ENCODE results near the gene DNAJC16. TPM values are rescaled to one million over a fixed set of nuclear protein-coding genes. Genes with fewer than 3 reads are reported as not detected.
A peak's percentile ranks its signal among the peaks of the same experiment; 100 is the strongest.

DNAJC16 gene
- polyA plus RNA-seq, 1 donor from 2014 or later, result 9.9 TPM

- Mint-ChIP-seq H3K4me1 (peaks cover 3 to 7% (median 5%) of the 10 kb centered on the region in 3 donors), H3K27ac (peak overlapping the region in 2 of 3 donors; percentile 67 to 73), H3K36me3 (no peaks in the 10 kb centered on the region), H3K27me3 (no peaks in the 10 kb centered on the region), H3K9me3 (no peaks in the 10 kb centered on the region), H3K4me3 (peak overlapping the region in 1 of 4 donors; percentile 58)
Measured at GRCh38 chr1:15605398-15606383, 79.0 kb downstream of the DNAJC16 start.

DNA sequence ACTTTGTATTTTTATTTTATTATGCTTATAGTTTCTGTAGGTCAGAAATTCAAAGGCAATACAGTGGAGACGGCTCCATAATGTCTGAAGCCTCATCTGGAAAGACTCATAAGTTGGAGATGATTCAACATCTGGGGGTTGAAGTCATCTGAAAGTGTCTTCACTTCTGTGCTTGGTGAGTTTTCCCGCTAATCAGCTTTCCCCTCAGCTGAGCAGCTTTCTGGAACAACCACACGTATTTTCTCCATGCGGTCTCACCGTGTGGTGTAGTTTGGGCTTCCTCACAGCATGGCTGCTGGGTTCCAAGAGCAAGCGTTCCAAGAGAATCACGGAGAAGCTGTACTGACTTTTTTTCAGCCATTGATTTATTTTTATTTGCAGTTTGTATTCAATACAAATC lies 83.0 kb downstream of the DNAJC16 start:
- no peaks in the 10 kb centered on the region for H3K9me3 Mint-ChIP-seq
- H3K27ac Mint-ChIP-seq, result peak overlapping the region in 1 of 3 donors; percentile 21
- no peaks in the 10 kb centered on the region for H3K36me3 Mint-ChIP-seq

GRCh38 chr1:15610167-15610566 lies 83.5 kb downstream of the DNAJC16 start:
- peak overlapping the region in 1 of 3 donors; percentile 21 for H3K27ac Mint-ChIP-seq

More for the DNA sequence above, 83.0 kb downstream of the DNAJC16 start:
- Mint-ChIP-seq H3K4me1 (no peaks in the 10 kb centered on the region), H3K4me3 (no peak overlapping the region), H3K27me3 (no peaks in the 10 kb centered on the region)

DNA sequence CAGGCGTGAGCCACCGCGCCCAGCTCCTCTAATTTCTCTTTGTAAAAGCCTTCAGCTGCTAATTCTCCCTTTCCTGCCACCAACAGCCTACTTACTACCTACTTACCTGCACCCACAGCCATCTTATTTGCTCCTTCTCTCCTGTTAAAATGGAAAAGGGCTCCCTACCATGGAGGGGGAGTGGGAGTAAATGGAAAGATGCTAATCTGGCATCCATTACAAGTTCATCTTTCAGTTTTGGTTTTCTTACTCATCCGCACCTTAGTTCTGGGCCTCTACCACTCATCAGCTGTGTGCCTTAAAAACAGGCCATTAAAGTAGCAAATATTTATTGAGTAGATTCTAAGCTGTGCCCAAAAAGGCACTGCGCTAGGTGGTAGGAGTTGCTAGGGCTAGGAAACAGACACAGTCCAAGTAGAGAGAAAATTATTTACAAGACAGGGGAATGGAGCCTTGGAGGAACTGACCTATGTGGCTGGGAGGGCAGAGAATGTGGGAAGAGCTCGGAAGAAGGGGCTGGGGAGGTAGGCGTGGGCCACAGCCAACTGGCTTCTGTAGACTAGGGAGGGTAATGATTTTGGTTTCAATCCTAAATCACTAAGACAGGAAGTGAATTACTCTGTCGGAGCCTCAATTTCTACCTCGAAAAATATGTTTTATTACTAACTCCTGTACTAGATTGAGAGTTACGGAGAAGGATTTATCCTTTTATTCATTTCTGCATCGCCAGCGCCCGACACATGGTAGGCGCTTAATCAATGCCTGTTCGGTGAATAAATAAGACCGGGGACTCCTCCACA lies 89.9 kb downstream of the DNAJC16 start:
- peaks cover 22 to 24% (median 23%) of the 10 kb centered on the region in 3 donors for H3K4me1 Mint-ChIP-seq
- H3K27ac Mint-ChIP-seq, result peak overlapping the region; percentile 84 to 98 (median 96)

More at GRCh38 chr1:15610167-15610566, 83.5 kb downstream of the DNAJC16 start:
- no peaks in the 10 kb centered on the region for H3K36me3 Mint-ChIP-seq
- H3K4me3 Mint-ChIP-seq, result no peak overlapping the region
- H3K4me1 Mint-ChIP-seq, result no peaks in the 10 kb centered on the region
- no peaks in the 10 kb centered on the region for H3K9me3 Mint-ChIP-seq
- H3K27me3 Mint-ChIP-seq, result no peaks in the 10 kb centered on the region

GRCh38 chr1:15617173-15618076 lies 90.8 kb downstream of the DNAJC16 start, which contains the start of gene DDI2:
Gene DDI2 (plus strand): TSS chr1:15617458. CDS start chr1:15617671, 213 bp downstream.
- no peaks in the 10 kb centered on the region for H3K9me3 Mint-ChIP-seq
- H3K27me3 Mint-ChIP-seq, result no peaks in the 10 kb centered on the region
- peak within 1 kb of the TSS; percentile 96 to 98 (median 96) for H3K27ac Mint-ChIP-seq
- peak within 1 kb of the TSS; percentile 92 to 97 (median 95) for H3K4me3 Mint-ChIP-seq
- peaks cover 5% of the 10 kb centered on the region for H3K36me3 Mint-ChIP-seq
- H3K4me1 Mint-ChIP-seq, result peaks cover 25 to 30% (median 27%) of the 10 kb centered on the region in 3 donors

More for the DNA sequence above, 89.9 kb downstream of the DNAJC16 start:
- Mint-ChIP-seq H3K27me3 (no peaks in the 10 kb centered on the region), H3K9me3 (no peaks in the 10 kb centered on the region), H3K4me3 (peak overlapping the region; percentile 92 to 97 (median 95)), H3K36me3 (peaks cover 5% of the 10 kb centered on the region)

DNA sequence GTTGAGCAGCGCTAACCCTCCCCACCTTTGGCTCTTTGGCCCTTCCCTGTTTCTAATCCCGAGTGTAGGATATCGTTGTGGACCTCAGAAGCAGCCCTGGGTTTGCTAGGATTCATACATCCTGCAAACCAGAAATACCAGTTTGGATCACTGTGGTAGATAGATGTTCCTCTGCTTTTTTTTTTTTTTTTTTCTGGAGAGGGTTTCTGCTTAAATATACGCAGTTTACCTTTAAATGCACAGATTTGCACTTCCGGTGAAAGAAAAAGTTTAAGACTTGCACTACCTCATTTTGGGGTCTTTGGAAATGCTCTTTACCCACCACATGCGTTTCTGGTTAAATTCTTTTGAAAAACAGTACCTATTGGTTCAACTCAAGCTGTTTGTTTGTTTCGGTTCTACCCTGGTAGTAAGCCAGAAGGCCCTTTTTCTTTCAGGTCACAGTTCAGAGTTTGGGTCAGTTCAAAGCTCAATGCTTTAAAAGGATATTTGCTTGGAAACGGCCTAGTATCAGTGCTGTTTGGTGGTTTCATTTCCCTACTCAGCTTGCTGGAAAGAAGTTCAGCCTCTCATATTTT lies 91.5 kb downstream of the DNAJC16 start:
- Mint-ChIP-seq H3K27ac (peak overlapping the region; percentile 96 to 98 (median 96)), H3K36me3 (peaks cover 5% of the 10 kb centered on the region), H3K4me3 (peak overlapping the region; percentile 92 to 97 (median 95)), H3K27me3 (no peaks in the 10 kb centered on the region), H3K9me3 (no peaks in the 10 kb centered on the region), H3K4me1 (peaks cover 31 to 36% (median 32%) of the 10 kb centered on the region in 3 donors)

DNA sequence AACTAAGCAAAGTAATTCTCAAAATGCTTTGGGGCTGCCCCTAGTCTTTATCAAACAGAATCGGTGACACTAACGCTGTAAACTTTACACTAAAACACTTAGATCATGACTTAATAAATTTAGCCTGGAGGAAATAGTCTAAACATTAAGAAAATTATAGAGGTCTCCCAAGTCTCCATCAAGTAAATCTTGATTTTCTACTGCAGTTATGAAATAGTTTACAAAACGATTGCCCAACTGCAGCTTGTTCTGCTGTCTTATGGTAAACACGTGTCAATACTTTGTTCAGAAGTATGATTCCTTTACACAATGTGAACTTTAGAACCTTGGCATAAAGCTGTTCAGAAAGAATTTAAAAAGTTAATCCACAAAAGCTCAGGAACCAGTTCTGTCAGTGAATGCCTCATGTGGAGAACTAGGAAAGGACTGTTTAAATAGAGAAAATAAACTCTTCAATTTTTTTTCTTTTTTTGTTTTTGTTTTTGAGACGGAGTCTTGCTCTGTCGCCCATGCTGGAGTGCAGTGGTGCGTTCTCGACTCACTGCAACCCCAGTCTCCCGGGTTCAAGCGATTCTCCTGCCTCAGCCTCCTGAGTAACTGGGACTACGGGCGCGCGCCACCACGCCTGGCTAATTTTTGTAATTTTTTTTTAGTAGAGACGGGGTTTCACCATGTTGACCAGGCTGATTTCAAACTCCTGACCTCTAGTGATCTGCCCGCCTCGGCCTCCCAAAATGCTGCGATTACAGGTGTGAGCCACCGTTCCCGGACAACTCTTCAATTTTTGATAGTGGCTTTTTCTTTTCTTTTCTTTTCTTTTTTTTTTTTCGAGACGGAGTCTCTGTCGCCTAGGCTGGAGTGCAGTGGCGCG lies 92.2 kb downstream of the DNAJC16 start:
- H3K27me3 Mint-ChIP-seq, result no peaks in the 10 kb centered on the region
- H3K9me3 Mint-ChIP-seq, result no peaks in the 10 kb centered on the region
- peak overlapping the region; percentile 92 to 97 (median 95) for H3K4me3 Mint-ChIP-seq
- peaks cover 5% of the 10 kb centered on the region for H3K36me3 Mint-ChIP-seq
- peaks cover 31 to 36% (median 32%) of the 10 kb centered on the region in 3 donors for H3K4me1 Mint-ChIP-seq
- peak overlapping the region; percentile 96 to 98 (median 96) for H3K27ac Mint-ChIP-seq

DNA sequence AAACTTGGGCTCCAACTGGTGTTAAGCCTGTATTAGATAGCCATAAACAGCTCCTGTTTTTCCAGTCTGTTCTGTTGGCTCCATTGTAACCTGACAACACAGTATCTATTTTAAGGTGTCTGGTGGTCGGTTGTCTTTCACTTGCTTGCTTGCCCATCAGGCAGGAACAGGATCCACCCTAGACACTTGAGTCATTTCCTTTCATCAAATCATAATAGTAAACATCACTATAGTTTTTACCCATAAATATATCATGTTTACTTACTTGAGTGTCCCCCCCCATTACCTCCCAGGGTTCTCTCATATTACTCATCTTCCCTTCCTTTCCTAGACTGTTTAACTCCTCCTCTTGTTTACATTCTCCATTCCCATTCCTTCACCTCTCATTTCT lies 93.5 kb downstream of the DNAJC16 start:
- no peaks in the 10 kb centered on the region for H3K9me3 Mint-ChIP-seq
- H3K4me3 Mint-ChIP-seq, result peak overlapping the region; percentile 30 to 90 (median 81)
- H3K27ac Mint-ChIP-seq, result peak overlapping the region in 2 of 3 donors; percentile 53 to 85
- no peaks in the 10 kb centered on the region for H3K27me3 Mint-ChIP-seq
- peaks cover 40 to 42% (median 42%) of the 10 kb centered on the region in 3 donors for H3K4me1 Mint-ChIP-seq
- peaks cover 5% of the 10 kb centered on the region for H3K36me3 Mint-ChIP-seq

- peak overlapping the region in 1 of 3 donors; percentile 80 for H3K27ac Mint-ChIP-seq
- H3K27me3 Mint-ChIP-seq, result no peaks in the 10 kb centered on the region
- H3K9me3 Mint-ChIP-seq, result no peaks in the 10 kb centered on the region
- H3K4me1 Mint-ChIP-seq, result peaks cover 42 to 50% (median 48%) of the 10 kb centered on the region in 3 donors
- H3K36me3 Mint-ChIP-seq, result peaks cover 2% of the 10 kb centered on the region
- H3K4me3 Mint-ChIP-seq, result peak overlapping the region in 3 of 4 donors; percentile 58 to 77 (median 58)
Measured at GRCh38 chr1:15620902-15621682, 94.4 kb downstream of the DNAJC16 start.

DNA sequence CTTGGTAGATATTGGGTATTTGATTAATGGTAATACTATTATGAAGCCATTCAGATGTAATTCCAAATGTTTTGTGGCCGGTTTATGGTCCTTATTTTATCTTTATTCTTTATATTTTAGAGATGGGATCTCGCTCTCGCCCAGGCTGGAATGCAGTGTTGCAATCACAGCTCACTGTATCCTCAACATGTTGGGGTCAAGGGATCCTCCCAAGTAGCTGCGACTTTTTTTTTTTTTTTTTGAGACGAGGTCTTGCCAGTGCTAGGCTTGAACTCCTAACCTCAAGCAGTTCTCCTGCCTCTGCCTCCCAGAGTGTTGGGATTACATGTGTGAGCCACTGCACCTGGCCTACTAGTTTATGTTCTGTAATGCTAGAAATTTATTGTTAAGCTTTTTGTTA lies 95.3 kb downstream of the DNAJC16 start:
- H3K9me3 Mint-ChIP-seq, result no peaks in the 10 kb centered on the region
- H3K27me3 Mint-ChIP-seq, result no peaks in the 10 kb centered on the region
- H3K36me3 Mint-ChIP-seq, result peaks cover 2% of the 10 kb centered on the region
- peak overlapping the region in 1 of 3 donors; percentile 80 for H3K27ac Mint-ChIP-seq
- H3K4me1 Mint-ChIP-seq, result peaks cover 41 to 57% (median 51%) of the 10 kb centered on the region in 3 donors
- peak overlapping the region in 1 of 4 donors; percentile 11 for H3K4me3 Mint-ChIP-seq

GRCh38 chr1:15622712-15623373 lies 96.2 kb downstream of the DNAJC16 start:
- Mint-ChIP-seq H3K9me3 (no peaks in the 10 kb centered on the region), H3K27ac (no peak overlapping the region), H3K4me1 (peaks cover 47 to 66% (median 58%) of the 10 kb centered on the region in 3 donors), H3K4me3 (peak overlapping the region in 1 of 4 donors; percentile 36), H3K36me3 (peaks cover 2% of the 10 kb centered on the region), H3K27me3 (no peaks in the 10 kb centered on the region)

DNA sequence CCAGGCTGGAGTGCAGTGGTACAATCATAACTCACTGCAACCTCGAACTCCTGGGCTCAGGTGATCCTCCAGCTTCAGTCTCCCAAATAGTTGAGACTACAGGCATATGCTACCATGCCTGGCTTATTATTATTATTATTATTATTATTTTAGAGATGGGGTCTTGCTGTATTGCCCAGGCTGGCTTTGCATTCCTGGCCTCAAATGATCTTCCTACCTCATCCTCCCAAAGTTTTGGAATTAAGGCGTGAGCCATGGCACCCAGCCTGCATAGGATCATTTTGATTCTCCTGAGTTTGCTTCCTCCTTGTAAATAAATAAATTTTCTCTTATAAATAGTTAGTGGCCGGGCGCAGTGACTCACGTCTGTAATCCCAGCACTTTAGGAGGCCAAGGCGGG lies 96.8 kb downstream of the DNAJC16 start:
- Mint-ChIP-seq H3K27me3 (no peaks in the 10 kb centered on the region), H3K9me3 (no peaks in the 10 kb centered on the region), H3K4me1 (peaks cover 49 to 64% (median 59%) of the 10 kb centered on the region in 3 donors), H3K27ac (no peak overlapping the region), H3K4me3 (no peak overlapping the region), H3K36me3 (peaks cover 1% of the 10 kb centered on the region)
